Neural progenitor cell (in vitro differentiated cells): ENCODE measurements around the gene MAJIN. TPM values are rescaled to one million over a fixed set of nuclear protein-coding genes. Genes with fewer than 3 reads are reported as not detected.

ENCODE experiments used
- DNase-seq: peaks from one replicate; pipeline ENCODE4 v3.0.0-alpha.2; 2016; ENCODE audit warnings: low spot score
- H2AFZ ChIP-seq: fragments of 200-600 bp; sonication (generic); replicated peaks from 2 replicates; pipeline ENCODE4 v1.6.1; 2016; ENCODE audit warnings: antibody characterized with exemption
- H3F3A ChIP-seq: fragments of 200-600 bp; sonication (generic); 2 replicates; pipeline ENCODE4 v1.6.1; 2016; ENCODE audit warnings: antibody characterized with exemption, low read depth
- H3K27ac ChIP-seq: fragments of 200-600 bp; sonication (generic); 2 replicates; pipeline ENCODE4 v1.5.1; 2016; ENCODE audit warnings: mild to moderate bottlenecking
- H3K27me3 ChIP-seq: fragments of 200-600 bp; sonication (generic); 2 replicates; pipeline ENCODE4 v1.6.1; 2016; ENCODE audit warnings: mild to moderate bottlenecking, moderate library complexity
- H3K36me3 ChIP-seq: fragments of 200-600 bp; sonication (generic); 2 replicates; pipeline ENCODE4 v1.5.1; 2016
- H3K4me1 ChIP-seq: fragments of 200-600 bp; sonication (generic); 2 replicates; pipeline ENCODE4 v1.6.1; 2016; ENCODE audit warnings: mixed run types
- H3K4me2 ChIP-seq: fragments of 200-600 bp; sonication (generic); 2 replicates; pipeline ENCODE4 v1.6.1; 2016
- H3K4me3 ChIP-seq: fragments of 200-600 bp; sonication (generic); 2 replicates; pipeline ENCODE4 v1.5.1; 2016
- H3K79me2 ChIP-seq: fragments of 200-600 bp; sonication (generic); 2 replicates; pipeline ENCODE4 v1.6.1; 2016; ENCODE audit warnings: low read depth
- H3K9ac ChIP-seq: fragments of 200-600 bp; sonication (generic); 2 replicates; pipeline ENCODE4 v1.6.1; 2016
- H3K9me3 ChIP-seq: fragments of 200-600 bp; sonication (generic); 2 replicates; pipeline ENCODE4 v1.5.1; 2016; ENCODE audit warnings: low read depth
- H4K20me1 ChIP-seq: fragments of 200-600 bp; sonication (generic); 2 replicates; pipeline ENCODE4 v1.6.1; 2016; ENCODE audit warnings: low read depth
- H3K27ac Mint-ChIP-seq: 3 replicates; pipeline ENCODE4 v1.8.0; 2021; ENCODE audit warnings: mixed read lengths
- H3K27me3 Mint-ChIP-seq: 2 replicates; pipeline ENCODE4 v1.8.0; 2022; ENCODE audit warnings: low read depth, mild to moderate bottlenecking, inconsistent platforms, moderate library complexity, mixed read lengths; ENCODE audit not compliant: insufficient read depth
- H3K36me3 Mint-ChIP-seq: 3 replicates; pipeline ENCODE4 v1.8.0; 2021; ENCODE audit warnings: mixed read lengths
- H3K4me1 Mint-ChIP-seq: 3 replicates; pipeline ENCODE4 v1.8.0; 2021; ENCODE audit warnings: mixed read lengths
- H3K4me3 Mint-ChIP-seq: 3 replicates; pipeline ENCODE4 v1.8.0; 2021; ENCODE audit warnings: mild to moderate bottlenecking, moderate library complexity, mixed read lengths
- H3K9me3 Mint-ChIP-seq: 3 replicates; pipeline ENCODE4 v1.8.0; 2020; ENCODE audit warnings: mixed read lengths
- EZH2 ChIP-seq: fragments of 200-600 bp; sonication (generic); IDR thresholded peaks from 2 replicates; pipeline ENCODE4 v1.6.1; 2017; ENCODE audit warnings: antibody characterized with exemption, mild to moderate bottlenecking, moderate library complexity
- EZH2phosphoT487 ChIP-seq: fragments of 200-600 bp; sonication (generic); IDR thresholded peaks from 2 replicates; pipeline ENCODE4 v1.6.1; 2017; ENCODE audit warnings: antibody characterized with exemption
- total RNA-seq: library from RNA; depleted of rRNA; stranded (reverse); fragments of >200 nt; gene quantifications from 2 replicates; pipeline ENCODE4 v1.2.3, GENCODE V29; 2015; ENCODE audit warnings: low replicate concordance
- TF ChIP-seq, protein P1 (sequence below): fragments of 200-600 bp; sonication (generic); IDR thresholded peaks from 2 replicates; pipeline ENCODE4 v1.5.1; 2017; ENCODE audit warnings: antibody characterized with exemption, mild to moderate bottlenecking

The MAJIN gene
- total RNA-seq, 1 donor from 2014 or later = not detected

DNA sequence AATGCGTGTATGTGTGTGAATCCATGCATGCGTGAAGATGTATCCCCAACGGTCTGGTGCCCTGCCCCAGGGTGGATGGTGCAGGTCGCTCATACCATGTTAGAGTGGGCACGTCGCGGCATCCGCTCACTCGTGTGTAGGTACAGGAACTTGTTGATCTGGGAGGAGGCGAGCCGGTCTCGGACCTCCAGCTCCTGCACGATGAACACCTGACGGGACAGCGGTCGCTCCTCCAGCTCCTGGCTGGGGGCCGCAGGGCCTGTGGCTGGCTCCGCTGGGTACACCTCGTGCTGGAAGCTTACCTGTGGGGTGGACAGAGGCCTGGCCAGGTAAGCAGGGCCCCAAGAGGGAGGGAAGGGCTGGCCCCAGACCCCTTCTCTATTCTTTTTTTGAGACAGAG lies 73.4 kb downstream of the MAJIN start:
- H3K36me3 ChIP-seq = no peaks in the 10 kb centered on the region

DNA sequence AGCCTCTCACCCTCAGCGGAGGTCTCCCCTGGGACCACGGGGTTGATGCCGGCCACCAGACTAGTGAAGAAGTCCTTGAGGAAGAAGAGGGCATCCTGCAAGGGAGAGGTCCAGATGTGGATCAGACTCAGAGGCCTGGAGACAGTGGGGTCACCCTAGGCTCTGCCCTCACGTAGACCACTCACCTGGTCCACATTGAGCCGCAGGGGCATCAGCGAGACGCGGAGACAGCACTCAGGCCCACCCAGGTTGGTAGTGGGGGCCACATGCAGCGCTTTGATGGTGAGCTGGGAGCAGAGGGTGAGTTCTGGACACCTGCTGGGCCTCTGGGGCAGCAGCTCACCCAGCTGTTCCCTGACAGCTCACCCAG lies 73.8 kb downstream of the MAJIN start:
- H3K36me3 Mint-ChIP-seq = peaks cover 3% of the 10 kb centered on the region
- TF ChIP-seq EZH2phosphoT487 (no peak), EZH2 (no peak)
- TF ChIP-seq, protein P1, sequence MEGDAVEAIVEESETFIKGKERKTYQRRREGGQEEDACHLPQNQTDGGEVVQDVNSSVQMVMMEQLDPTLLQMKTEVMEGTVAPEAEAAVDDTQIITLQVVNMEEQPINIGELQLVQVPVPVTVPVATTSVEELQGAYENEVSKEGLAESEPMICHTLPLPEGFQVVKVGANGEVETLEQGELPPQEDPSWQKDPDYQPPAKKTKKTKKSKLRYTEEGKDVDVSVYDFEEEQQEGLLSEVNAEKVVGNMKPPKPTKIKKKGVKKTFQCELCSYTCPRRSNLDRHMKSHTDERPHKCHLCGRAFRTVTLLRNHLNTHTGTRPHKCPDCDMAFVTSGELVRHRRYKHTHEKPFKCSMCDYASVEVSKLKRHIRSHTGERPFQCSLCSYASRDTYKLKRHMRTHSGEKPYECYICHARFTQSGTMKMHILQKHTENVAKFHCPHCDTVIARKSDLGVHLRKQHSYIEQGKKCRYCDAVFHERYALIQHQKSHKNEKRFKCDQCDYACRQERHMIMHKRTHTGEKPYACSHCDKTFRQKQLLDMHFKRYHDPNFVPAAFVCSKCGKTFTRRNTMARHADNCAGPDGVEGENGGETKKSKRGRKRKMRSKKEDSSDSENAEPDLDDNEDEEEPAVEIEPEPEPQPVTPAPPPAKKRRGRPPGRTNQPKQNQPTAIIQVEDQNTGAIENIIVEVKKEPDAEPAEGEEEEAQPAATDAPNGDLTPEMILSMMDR = no peak
- Histone ChIP-seq H3K9ac (no peak overlapping the region), H3K4me1 (no peaks in the 10 kb centered on the region), H3K27me3 (no peaks in the 10 kb centered on the region), H2AFZ (no peak overlapping the region), H3K36me3 (no peaks in the 10 kb centered on the region), H3K27ac (no peak overlapping the region), H3K4me3 (no peak overlapping the region), H3K4me2 (no peak overlapping the region), H3K9me3 (no peaks in the 10 kb centered on the region), H3K79me2 (no peaks in the 10 kb centered on the region), H3F3A (no peaks in the 10 kb centered on the region), H4K20me1 (peaks cover 5% of the 10 kb centered on the region)
- no peak overlapping the region for H3K4me3 Mint-ChIP-seq
- no peak for DNase-seq
- H3K9me3 Mint-ChIP-seq = no peaks in the 10 kb centered on the region
- H3K27me3 Mint-ChIP-seq = peaks cover 8% of the 10 kb centered on the region
- no peaks in the 10 kb centered on the region for H3K4me1 Mint-ChIP-seq
- no peak overlapping the region for H3K27ac Mint-ChIP-seq

More for the DNA sequence above, 73.4 kb downstream of the MAJIN start:
- H3K36me3 Mint-ChIP-seq = peaks cover 3% of the 10 kb centered on the region
- H3K27me3 Mint-ChIP-seq = peaks cover 8% of the 10 kb centered on the region
- Histone ChIP-seq H3K27ac (no peak overlapping the region), H3F3A (no peaks in the 10 kb centered on the region), H3K4me1 (no peaks in the 10 kb centered on the region), H3K4me3 (no peak overlapping the region), H3K27me3 (no peaks in the 10 kb centered on the region), H3K79me2 (no peaks in the 10 kb centered on the region), H2AFZ (no peak overlapping the region), H3K9me3 (no peaks in the 10 kb centered on the region), H4K20me1 (peaks cover 5% of the 10 kb centered on the region), H3K4me2 (no peak overlapping the region), H3K9ac (no peak overlapping the region)
- H3K4me1 Mint-ChIP-seq = no peaks in the 10 kb centered on the region
- no peak overlapping the region for H3K27ac Mint-ChIP-seq
- no peaks in the 10 kb centered on the region for H3K9me3 Mint-ChIP-seq
- TF ChIP-seq EZH2 = no peak
- no peak for TF ChIP-seq EZH2phosphoT487
- TF ChIP-seq, protein P1 = no peak
- no peak for DNase-seq
- no peak overlapping the region for H3K4me3 Mint-ChIP-seq

DNA sequence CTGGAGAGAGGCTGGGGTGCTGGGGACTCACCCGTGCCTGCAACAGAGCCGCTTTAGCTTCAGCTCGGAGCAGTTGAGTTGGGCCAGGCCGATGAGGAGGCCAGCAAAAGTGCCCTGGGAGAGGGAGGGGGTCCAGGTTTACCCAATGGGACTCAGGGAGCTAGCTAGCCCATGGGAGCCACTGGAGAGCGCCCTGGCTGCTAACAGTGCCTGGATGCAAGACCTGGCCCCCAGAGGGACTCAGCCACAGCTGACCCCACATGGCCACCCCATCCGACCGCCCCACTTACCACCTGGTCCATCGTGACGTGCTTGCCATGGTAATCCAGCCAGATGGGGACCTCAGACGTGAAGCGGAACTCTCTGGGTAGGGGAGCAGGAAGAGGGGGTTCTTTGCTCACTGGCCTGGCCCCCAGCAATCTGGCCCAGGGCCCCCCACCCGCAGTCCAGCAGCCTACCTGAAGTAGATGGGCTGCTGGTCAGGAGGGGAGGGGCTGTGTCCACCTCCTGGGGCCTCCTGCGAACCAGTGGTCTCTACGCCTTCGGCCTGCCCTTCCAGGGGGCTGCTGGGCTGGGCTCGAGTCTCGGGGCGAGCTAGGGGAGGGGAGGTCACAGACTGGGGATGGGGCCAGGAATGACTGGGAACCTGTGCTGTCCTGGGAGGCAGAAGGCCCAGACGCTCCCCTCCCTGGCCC lies 74.4 kb downstream of the MAJIN start:
- no peaks in the 10 kb centered on the region for H3K36me3 ChIP-seq
- Mint-ChIP-seq H3K4me1 (no peaks in the 10 kb centered on the region), H3K4me3 (no peak overlapping the region), H3K27ac (no peak overlapping the region), H3K36me3 (peaks cover 3% of the 10 kb centered on the region), H3K9me3 (no peaks in the 10 kb centered on the region), H3K27me3 (peaks cover 6% of the 10 kb centered on the region)
- H3K4me2 ChIP-seq = no peak overlapping the region
- DNase-seq = no peak
- TF ChIP-seq, protein P1 = no peak
- TF ChIP-seq EZH2 (no peak), EZH2phosphoT487 (no peak)
- H3K27me3 ChIP-seq = no peaks in the 10 kb centered on the region
- H3K4me1 ChIP-seq = no peaks in the 10 kb centered on the region
- H3K9ac ChIP-seq = no peak overlapping the region
- H3K9me3 ChIP-seq = no peaks in the 10 kb centered on the region
- H2AFZ ChIP-seq = no peak overlapping the region
- peaks cover 5% of the 10 kb centered on the region for H4K20me1 ChIP-seq
- no peaks in the 10 kb centered on the region for H3K79me2 ChIP-seq
- no peak overlapping the region for H3K27ac ChIP-seq
- H3F3A ChIP-seq = no peaks in the 10 kb centered on the region
- no peak overlapping the region for H3K4me3 ChIP-seq
